T follicular helper cell (primary cell): ENCODE results near the gene CDCA8.

Experiments
- DNase-seq: peaks from one replicate; pipeline ENCODE4 v3.0.0-alpha.2; 2020; ENCODE audit warnings: low read depth
- total RNA-seq, 2 experiments: gene quantifications; one replicate each; lab custom pipeline; 2026; lab: John Stamatoyannopoulos, UW

The CDCA8 gene
- 1.6 to 3.0 reads per million in 2 experiments for total RNA-seq

DNA sequence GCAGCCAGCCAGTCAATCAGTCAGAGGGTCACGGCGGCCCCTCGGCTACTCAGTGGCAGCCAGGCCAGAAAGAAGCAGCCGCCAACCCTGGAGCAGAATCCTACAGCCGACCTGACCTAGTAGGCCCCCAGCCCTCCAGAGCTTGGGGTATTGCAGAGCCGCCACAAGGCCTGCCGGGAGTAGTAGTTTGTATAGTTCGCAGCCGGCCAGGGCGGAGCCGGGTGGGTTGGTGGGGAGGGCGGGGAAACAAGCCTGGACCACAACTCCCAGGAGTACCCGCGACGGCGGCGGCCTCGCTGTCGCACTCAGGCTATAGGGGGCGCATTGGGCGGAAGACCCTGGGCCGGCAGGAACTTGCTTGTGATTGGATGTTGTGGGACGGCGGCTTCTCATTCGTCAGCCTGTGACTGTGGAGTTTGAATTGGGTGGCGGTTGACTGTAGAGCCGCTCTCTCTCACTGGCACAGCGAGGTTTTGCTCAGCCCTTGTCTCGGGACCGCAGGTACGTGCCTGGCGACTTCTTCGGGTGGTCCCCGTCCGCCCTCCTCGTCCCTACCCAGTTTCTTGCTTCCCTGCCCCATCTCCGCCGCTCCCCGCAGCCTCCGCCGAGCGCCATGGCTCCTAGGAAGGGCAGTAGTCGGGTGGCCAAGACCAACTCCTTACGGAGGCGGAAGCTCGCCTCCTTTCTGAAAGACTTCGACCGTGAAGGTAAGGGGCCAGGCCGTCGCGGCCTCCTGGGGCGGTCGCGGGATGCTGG is at the start of gene CDCA8:
Gene CDCA8, plus strand, starts transcription at position 439 of the 756 bp plus-strand sequence. Its CDS starts 175 bp downstream, at position 614.
- DNase-seq = peak; percentile 98

DNA sequence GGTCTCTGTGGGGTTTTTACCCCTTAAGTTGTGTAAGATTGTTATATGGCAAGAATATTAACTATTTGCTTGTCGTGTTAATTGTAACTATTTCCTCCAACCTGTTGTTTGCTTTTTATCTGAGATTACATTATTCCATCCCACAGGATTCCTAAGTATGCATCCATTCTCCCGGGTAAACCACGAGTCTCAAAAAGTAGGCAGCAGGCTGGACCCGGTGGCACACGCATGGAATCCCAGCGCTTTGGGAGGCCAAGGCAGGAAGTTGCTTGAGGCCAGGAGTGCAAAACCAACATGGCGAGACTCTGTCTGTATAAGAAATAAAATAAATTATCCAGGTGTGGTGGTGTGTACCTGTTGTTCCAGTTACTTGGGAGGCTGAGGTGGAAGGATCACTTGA is 45.0 kb upstream of the CDCA8 start:
- no peak for DNase-seq

DNA sequence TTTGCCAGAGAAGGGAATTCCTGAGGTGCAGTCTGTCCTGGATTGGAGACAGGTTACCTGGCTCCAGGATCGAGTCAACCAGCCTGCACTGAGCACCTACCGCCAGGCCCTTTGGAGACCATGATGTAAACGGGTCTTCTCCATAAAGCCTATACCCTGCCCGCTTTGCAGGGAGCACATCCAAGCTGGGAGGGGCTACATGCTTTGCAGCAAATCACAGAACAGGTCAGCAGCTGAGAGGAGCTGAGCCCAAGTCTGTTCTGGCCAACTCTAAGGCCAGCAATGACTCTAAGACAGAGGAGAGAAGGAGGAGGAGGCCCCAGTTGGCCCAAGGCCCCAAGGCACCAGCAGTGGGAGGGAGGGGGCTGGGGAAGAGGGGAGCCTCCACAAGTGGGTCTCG is 42.1 kb upstream of the CDCA8 start:
- DNase-seq = no peak

DNA sequence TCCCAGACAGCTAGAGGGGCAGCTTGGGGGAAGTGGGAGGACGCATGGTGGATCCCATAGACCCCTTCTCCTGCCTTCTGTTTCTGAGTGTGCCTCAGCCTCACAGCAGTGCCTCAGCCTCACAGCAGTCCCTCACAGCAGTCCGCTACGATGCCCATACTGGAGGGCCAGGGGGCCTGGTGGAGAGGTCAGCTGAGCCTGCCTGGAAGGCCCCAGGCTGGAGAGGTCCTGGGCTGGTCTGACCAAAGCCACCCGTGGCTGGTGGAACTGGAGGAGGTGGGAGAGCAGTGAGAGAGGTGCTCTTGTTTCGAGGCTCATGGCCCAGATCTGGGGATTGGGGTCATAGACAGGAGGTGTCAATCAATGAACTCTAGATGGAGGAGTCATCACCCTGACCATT is 41.6 kb upstream of the CDCA8 start:
- DNase-seq = no peak

DNA sequence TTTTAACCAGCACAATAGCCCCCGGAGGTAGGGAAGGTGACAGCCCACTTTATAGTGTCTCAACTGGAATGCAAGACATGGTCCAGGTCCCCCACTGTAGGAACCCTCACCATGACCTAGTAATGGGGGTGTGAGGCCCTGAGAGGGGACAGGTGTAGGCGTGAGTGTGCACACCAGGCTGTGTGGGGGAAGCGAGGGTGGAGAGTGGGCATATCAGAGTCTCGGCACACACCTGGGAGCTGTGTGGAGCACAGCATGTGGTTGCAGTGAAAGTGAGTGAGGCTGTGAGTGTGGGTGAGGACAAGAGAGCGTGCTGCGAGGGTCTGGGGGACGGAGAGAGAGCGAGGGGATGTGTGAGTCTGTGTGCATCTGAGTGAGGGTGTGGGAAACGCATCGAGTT is 40.5 kb upstream of the CDCA8 start:
- DNase-seq = no peak

DNA sequence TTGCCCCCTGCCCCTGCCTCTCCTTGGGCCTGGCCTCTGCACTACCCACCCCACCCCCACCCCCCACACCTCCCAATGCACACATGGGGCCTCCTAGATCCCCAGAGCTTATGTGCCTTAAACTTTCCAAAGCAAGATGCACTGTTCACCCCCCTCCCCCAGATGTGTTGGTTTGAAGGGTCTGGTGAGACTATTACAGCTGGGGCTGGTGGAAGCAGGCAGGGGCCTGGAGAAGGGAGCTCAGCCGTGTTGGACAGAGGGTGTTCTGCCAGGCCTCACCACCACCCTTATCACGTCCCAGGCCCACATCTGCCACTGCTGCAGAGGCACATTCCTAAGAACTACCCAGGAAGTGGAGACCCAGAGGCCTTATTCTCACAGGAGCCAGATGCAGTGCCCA is 39.3 kb upstream of the CDCA8 start:
- DNase-seq = no peak

DNA sequence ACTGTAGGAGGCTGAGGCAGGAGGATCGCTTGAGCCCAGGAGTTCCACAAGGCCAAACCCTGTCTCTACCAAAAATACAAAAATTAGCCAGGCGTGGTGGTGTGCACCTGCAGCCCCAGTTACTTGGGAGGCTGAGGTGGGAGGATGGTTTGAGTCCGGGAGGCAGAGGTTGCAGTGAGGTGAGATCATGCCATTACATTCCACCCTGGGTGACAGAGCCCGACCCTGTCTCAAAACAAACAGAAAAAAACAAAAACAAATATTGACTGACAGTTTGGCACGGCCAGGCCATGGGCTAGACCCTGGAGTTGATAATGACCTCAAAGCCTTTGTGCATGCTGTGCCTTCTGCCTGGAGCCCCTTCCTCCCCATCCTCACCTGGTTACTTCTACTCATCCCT is 38.4 kb upstream of the CDCA8 start:
- no peak for DNase-seq

DNA sequence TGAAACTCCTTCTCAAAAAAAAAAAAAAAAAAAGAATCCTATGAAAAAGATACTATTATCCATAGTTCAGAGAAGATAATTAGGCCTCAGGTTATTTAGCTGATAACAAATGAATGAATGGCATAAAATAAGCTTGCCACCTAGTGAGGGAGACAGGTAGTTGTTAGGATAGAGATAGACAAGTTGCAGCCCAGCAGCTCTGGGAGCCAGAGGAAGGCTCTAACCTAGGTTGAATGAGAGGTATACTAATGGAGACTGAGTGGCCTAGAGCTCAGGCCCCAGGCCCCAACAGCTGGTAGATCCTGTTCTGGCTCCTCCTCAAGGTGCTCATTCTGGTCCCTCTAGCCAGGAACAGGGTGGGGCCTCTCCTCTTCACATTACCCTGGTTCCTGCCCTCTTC is 37.0 kb upstream of the CDCA8 start:
- no peak for DNase-seq

DNA sequence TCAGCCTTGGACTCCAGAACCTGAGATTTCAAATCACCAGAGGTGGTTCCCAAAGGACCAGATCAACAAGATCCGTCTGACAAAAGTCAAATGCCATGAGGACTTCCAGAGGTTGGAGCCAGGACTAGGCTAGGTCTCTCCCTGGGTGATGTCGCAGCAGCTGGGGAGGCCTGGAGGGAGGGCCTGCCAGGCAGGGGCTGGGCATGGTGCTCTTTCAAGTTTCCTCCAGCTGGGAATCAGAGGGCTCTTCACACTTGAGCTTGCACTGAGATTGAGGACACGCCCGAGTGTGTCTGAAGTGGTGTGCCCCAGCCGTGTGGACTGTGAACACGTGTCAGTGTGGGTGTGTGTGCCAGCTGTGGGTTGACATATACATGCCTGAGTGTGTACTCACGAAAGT is 36.3 kb upstream of the CDCA8 start:
- DNase-seq = no peak

DNA sequence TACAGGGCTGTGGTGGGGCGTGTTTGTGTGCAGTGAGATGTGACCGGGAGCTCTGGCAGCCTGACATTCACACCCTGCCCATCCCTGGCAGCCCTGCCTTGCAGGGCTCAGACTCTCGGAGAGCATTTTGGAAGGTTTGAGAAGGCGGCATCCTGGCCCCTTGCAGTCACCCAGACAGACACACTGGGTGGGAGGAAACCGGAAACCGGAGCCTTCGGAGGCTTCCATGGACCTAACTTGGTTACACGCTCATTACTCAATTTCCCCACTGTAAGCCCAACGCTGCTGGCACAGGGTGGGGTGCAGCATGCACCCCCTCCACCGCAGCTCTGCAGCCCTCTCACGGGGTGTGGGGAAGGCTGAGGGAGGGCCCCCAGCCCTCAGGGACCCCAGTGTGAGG is 35.4 kb upstream of the CDCA8 start:
- no peak for DNase-seq

DNA sequence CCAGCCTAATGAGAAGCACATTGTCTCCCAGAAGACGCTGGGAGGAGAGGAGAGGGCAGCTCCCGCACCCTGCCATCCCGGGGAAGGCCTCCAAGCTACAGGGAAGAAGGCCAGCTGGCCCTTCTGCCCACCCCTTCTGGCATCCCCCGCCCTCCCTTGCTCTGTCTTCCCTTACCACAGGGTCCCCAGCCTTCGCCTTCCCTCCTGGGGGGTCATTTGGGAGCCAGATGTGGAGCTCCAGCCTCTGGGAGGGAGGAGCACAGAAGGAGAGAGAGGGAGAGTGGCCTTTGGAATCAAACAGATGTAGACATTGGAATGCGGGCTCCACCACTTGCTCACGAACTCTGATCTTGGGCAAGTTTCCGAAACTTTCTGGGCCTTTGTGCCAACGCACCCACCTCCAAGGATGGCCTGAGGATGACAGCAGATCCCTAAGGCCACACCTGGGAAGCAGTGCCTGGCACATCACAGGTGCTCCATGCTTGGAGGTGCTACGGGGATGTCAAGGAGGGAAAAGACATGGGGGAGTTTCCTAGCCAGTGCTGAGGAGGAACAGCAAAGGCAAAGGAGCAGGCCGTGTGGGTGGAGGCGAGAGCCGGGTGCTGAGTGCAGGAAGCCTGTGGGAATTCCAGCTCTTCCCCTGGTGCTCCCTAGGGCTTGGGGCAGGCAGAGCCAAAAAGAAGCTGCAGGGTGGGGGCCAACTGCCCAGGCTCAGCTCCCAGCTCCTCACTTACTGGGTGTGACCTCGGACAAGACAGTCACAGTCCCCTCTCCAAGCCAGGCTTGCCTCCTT is 34.5 kb upstream of the CDCA8 start:
- DNase-seq = no peak

DNA sequence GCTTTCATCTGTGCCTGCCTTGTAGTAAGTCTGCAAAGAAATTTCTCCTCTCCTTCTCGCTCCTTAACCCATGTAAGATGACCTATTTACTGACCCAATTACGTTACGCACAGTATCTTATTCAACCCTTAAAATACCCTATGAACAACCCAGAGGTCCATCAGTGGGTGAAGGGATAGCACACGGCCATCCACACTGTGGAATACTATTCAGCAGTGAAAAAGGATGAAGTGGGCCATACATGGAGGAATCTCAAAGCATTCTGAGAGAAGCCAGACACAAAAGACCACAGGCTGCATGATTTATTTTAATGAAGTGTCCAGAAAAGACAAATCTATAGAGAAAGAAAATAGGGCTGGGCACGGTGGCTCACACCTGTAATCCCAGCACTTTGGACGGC is 33.8 kb upstream of the CDCA8 start:
- no peak for DNase-seq

DNA sequence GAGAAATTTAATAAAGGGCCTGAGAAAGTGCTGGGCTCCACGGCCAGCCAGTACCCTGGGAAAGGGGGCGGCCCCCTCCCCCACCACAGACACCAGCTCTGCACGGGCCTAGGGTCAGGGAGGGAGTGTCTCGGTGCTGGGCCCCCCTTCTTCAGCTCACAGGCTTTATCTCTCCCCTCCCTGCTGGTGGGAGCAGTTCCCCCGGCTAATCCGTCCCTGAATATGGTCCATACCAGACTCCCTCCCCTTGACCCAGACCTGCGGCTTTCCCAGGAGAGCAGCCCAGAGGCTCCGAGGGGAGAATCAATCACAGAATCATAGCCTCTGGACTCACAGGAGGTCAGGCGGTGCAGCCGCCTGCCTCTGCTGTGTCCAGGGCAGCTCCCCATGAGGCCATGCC is 31.7 kb upstream of the CDCA8 start:
- DNase-seq = no peak

DNA sequence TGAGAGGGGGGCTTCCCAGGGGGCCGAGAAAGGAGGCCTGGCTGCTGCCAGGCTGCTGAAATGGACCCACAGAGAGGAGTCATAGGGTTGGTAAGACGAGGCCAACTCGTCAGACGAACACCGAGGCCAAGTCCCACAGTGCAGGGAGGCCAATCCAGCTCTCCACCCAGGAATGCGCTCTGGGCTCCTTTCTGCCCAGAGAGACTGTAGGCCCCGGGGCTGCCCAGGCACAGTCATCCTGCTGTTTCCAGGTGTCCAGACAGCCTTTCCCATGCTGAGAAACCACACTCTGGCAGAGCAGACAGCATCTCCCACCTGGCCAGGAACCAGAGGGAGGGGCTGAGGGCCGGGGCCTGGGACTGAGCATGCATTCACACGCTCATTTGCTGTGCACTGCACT is 30.9 kb upstream of the CDCA8 start:
- no peak for DNase-seq

DNA sequence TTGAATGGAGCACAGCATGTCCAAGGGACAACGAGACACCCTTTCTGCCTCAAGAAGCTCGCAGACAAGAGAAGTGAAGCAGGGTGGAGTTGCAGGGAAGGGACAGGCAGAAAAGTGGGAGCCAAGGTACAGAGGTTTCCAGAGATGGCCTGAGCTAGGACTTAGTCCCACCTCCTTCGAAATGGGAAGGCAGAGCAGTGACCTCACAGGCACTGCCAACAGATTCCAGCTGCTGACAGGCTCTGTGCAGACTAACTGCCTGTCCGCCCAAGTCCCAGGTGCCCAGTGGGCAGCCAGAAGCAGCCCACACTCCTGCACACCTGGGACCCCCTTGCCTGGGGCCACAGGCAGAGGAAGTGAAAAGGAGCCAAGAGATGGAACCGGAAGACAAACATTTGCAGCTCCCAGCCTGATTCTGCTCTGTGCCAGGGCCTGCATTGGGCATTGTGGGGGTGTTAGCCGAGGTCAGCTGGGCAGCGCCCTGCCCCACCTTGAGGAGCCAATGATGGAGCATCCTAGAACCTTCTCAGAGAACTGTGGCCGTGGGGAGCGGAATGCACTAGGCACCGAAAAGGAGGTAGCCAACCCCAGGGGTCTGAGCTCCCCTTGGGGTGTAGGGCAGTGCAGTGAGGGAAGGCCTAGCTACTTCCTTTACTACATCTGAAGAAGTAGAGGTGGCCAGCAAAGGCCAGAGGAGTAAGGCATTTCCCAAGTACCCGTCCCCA is 30.1 kb upstream of the CDCA8 start:
- no peak for DNase-seq

DNA sequence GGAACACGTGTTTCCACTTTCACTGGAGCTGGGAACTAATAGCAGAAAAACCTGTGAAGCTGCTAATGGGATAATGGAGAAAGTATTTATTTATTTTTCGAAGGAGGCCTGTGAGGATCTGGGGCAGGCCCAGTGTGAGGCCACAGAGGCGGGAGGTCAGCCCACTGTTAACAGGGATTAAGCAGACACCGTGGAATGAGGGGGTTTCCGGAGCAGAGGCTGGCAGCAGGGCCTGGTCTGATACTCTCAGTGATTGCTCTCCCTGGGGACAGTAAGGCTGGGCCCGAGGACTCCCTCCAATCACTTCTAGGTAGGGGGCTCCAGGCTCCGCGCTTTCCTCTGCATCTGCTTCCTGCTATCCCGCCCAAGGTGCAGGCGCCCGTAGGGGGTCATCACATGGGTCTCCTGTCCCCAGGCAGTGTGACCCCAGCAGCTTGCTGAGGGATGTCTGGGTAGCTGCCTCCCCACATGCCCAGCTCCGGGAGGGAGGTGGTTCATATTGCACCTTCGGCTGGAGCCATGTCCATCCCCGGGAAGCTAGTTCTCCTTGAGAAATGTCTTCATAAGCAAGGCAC is 28.8 kb upstream of the CDCA8 start:
- no peak for DNase-seq

DNA sequence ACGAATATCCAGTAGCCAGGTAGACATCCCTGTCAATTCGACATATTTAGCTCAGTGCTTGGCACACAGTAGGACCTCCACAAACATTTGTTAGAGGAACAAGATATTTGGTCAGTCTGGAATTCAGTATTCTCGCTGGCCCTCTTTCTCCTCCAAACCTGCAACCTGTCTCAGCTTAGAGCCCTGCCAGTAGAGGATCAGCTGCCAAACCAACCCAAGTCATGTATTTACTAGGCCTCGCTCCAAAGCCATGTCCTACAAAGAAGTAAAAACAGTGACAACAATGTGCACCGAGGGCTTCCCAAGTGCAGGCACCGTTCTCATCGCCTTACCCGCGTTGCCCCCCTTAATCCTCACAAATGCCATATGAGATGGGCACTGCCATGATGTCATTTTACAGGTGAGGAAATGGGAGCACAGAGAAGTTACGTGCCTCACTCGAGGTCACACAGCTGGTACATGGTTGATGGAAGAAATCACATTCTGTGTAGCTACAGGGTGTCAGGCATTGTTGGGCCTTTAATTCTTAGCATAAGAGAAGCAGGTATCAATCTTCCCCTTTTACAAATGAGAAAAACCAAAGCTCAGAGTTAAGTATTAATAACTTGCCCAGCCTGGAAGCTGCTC is 26.0 kb upstream of the CDCA8 start:
- no peak for DNase-seq

DNA sequence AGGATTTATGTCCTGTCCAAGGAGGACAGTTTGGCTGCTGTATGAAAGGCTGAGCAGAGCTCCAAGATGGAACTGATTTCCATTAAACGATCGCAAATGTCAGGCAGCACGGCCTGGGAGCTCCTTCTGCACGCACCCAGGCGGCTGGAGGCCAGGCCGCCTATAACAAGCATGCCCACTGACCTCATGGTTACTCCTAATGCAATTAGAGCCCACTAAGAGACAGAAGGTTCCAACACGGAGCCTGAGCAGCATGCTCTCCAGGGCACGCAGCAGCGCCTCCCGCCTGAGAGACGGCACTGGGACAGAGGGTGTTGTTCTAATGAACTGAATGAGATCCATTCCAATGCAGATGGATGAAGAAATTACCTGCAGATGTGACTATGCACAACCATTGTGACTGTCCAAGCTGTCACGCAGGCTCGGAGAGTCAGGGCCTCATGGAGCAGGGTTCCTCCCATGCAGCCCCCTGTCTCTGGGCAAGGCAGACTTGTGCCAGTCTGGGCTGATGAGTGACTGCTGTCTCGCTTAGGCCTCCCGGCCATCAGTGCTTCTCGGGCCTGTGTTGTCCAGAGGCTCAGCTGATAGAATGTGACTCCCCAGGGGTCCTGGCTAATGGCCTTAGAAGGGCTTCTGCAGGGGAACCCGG is 25.2 kb upstream of the CDCA8 start:
- no peak for DNase-seq

DNA sequence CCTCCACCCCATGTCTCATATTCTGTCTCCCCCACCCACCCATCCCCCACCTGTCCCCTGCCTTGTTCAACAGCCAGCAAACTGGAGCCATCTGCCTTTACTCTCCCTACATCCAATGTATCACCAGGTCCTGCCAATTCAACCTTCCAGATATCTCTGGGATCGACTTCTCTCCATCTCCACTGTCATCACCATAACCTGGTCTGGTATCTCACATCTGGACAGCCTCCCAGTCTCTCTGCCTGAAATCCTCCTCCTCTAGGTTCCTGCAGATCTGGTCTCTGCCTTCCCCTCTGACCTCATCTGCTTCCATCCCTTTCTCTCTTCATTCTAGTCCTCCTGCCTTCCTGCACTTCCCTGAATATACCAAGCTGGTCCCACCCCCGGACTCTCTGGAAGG is 22.2 kb upstream of the CDCA8 start:
- no peak for DNase-seq

DNA sequence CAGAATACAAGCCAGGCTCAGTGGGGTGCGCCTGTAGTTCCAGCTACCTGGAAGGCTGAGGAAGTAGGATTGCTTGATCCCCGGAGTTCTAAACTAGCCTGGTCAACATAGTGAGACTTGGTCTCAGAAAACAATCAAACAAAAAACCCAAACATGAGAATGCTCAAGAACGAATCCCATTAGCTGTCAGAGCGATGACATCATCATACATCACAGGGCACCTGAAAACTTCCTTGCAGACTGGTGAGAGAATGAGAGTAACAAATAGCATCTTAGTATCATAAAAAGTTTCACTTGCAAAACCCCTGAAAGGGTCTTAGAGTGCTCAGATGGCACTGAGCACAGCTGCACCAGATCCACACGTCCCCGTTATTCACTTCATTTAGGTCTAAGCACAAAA is 21.1 kb upstream of the CDCA8 start:
- no peak for DNase-seq

DNA sequence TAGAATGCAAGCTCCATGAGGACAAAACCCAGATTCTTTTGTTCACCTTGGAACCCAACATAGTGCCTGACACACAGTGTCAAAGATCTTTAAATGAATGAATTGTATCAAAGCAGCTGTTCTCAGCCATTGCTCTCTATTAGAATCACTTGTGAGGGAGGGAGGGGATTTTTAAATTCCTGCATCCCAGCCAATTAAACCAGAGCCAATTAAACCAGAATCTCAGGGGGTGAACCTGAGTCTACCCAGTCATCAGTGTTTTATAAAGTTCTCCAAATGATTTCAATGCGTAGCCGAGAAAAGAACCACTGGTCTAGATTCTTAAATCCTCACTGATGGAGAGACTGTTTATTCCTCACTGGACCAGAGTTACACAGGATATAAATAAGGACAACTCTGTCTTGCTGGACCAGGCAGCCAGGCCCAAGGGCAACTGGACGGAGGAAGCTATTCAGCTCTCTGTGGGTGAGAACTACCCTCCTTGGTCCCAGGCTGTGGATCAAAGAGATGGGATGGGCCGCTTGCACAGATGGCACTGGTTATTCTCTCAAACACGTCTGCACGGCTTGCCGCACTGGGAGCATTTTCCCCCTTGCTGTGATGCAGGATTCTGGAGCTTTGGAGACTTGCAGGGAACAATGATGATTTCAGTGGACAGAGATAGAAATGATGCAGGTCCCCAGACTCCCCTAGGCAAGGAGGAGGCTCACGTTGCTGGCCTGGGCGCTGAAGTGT is 20.0 kb upstream of the CDCA8 start:
- DNase-seq = no peak
